H4 (cell line): ENCODE data around the gene CTTN. TPM values are rescaled to one million over a fixed set of nuclear protein-coding genes. Genes with fewer than 3 reads are reported as not detected.

Source experiments
- DNase-seq: peaks from one replicate; pipeline ENCODE4 v3.0.0-alpha.2; 2015; ENCODE audit warnings: low spot score
- total RNA-seq: library from RNA; depleted of rRNA; stranded (reverse); fragments of >200 nt; shearing (Covaris generic); gene quantifications from 2 replicates; pipeline ENCODE4 v1.2.3, GENCODE V29; 2014; rRNA removed

The CTTN gene
- total RNA-seq, result 118 and 177 TPM in 2 replicates

GRCh38 chr11:70397983-70398833 lies at the start of gene CTTN:
Gene CTTN (plus strand): TSS chr11:70398529. CDS start chr11:70407298, 8,769 bp downstream.
- peak; percentile 61 for DNase-seq

DNA sequence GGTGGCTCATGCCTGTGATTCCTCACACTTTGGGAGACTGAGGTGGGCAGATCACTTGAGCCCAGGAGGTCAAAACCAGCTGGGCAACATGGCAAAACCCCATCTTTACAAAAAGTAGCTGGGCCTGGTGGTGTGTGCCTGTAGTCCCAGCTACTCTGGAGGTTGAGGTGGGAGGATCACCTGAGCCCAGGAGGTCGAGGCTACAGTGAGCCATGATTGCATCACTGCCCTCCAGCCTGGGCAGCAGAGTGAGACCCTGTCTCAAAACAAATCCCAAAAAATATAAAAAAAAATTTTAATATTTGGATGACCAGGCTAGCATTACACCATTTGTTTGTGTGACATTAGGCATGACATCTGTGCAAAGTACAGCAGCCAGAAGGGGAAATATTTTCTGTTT lies 49.7 kb upstream of the CTTN start:
- DNase-seq, result no peak

DNA sequence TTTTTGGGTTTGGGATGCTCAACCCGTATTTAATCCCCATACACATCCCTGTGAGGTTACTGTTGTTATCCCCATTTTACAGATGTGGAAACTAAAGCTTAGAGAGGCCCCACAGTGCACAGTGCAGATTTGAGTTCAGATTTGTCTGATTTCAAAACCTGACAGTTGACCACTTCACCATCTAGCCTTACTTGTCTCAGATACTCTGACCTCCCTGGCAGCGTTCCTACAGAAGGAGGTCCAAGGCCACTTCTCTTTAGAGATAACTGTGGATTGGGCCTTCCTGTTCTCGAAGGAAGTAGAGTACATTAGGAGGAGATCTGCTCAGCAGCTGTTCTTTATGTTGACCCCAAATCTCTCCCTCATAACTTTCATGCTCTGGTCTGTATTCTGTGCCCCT lies 46.7 kb upstream of the CTTN start:
- DNase-seq, result no peak

- no peak for DNase-seq
Measured at GRCh38 chr11:70352100-70352499, 46.2 kb upstream of the CTTN start.

- no peak for DNase-seq
Measured at GRCh38 chr11:70352601-70353000, 45.7 kb upstream of the CTTN start.

DNA sequence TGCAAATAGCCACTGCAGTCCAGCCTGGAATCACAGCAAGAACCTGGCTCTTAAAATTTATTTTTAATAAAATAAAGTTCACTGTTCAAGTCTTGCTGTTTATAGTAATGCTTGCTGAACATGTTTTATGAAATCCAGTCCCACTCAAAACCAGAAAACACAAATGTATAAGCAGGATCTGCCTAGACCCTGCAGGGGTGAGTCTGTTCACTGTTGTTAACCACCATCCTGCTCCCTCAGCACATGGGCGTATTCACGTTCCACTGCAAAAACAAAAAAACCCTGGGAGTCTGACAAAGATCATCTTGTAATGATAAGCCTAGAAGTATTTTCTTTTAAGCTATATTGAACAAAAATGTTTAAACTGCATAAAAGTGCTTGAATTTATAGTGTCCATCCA lies 45.0 kb upstream of the CTTN start:
- DNase-seq, result no peak

DNA sequence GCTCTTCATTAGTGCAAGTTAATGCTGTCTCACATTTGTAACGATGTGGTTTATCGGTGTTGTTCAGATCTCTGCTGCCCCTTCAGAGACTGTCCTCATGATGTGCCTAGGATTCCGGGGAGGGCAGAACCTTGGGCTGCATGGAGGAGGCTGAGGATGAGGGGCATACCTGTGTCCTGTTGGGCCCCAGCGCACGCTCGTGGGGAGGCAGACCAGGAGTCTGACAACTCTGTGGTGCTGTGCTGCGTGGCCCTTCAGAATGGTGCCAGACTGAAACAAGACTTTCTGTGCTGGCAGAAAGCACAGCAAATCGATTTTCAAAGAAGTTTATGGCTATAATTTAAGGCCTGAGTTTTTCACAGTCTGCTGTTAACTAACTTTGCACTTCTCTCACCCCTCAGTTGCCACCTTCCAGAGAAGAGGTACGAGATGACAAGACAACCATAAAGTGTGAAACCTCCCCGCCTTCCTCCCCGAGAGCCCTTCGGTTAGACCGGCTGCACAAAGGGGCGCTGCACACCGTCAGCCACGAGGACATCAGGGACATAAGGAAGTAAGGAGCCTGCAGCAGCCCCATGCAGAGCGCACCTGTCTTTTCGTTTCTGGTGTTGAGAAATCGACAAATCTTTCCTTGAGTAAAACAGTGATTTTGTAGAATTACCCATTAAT lies 44.3 kb upstream of the CTTN start:
- DNase-seq, result no peak

- DNase-seq, result no peak
Measured at GRCh38 chr11:70354629-70355028, 43.7 kb upstream of the CTTN start.

GRCh38 chr11:70358753-70359152 lies 39.6 kb upstream of the CTTN start:
- DNase-seq, result no peak

- no peak for DNase-seq
Measured at GRCh38 chr11:70359451-70360205, 38.7 kb upstream of the CTTN start.

GRCh38 chr11:70360211-70360610 lies 38.1 kb upstream of the CTTN start:
- DNase-seq, result no peak

DNA sequence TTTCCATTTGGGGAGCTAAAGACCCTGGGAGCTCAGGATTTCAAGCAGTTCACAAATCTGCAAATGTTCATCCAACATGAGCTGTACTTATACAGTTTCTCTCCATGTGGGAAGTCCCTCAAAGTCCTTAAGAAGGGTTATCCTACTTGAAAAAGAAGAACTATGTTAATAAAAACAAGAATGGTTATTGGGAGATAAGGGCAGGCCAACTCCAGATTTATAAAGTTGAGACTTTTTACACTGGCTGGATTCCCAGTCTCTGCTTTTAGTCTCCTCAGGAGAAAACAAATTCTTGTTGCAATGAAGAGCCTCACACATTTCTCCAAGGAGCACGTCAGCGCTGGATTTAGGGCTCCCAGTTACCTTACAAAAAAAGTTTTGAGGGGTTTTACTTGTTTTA lies 34.2 kb upstream of the CTTN start:
- no peak for DNase-seq

GRCh38 chr11:70364745-70365543 lies 33.4 kb upstream of the CTTN start:
- DNase-seq, result no peak

DNA sequence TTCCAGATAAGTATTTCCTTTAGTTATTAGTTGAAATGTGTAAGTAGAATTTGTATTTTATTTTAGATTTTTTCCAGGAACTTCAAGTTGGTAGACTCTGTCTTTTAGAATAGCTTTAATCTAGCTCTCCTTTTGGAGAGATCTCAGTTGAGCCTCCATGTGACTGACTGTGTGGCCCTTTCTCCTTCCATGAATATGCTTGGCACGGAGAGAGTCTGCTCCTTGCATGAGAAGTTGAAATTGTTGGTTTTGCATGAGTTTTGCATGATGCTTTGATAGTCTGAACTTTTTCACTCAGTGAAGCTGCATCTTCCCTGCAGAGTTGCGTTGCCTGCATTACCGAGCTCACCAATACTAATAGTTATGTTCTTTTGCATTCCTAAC lies 32.8 kb upstream of the CTTN start:
- no peak for DNase-seq

DNA sequence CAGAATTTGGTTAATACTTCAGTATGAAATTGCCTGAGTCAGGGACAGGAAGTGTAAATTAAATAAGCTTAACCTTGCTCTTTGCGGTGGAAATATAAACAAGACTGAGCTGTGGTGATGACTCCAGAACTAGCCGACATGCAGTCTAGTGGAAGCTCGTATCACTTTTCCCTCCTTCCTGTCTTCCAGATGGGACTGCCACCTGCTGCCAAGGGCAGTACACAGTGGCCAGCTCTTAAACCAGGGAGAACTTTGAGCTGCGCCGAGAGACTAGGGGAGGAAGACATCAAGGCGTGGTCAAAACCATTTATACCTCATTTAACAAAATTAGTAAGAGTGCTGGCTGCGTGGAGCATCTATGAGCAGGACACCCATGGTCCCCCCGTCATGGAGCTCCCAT lies 31.3 kb upstream of the CTTN start:
- DNase-seq, result peak; percentile 76

DNA sequence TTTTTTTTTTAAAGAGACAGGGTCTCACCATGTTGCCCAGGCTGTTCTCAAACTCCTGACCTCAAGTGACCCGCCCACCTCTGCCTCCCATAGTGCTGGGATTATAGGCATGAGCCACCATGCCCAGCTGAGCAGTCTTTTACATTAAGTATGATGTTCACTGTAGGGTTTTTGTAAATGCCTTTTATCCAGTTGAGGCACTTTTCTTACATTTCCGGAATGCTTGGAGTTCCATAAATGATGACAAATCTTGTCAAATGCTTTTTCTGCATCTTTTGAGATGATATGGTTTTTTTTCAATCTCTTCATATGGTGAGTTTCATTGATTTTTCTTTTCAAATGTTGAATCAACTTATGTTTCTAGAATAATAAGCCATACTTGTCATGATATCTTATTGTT lies 29.4 kb upstream of the CTTN start:
- DNase-seq, result no peak

GRCh38 chr11:70371241-70371640 lies 27.1 kb upstream of the CTTN start:
- peak; percentile 14 for DNase-seq

DNA sequence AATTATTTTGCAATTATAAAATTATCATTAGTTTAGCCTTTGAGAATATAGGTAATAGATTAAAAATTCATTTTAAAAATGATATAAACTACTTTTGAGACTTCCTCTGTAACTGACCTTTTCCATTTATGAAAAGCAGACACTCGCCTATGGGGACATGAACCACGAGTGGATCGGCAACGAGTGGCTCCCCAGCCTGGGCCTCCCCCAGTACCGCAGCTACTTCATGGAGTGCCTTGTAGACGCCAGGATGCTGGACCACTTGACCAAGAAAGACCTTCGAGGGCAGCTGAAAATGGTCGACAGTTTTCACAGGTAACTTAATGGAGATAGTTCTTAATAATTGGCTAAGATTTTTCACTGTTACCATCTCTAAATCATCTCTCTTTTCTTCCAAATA lies 26.3 kb upstream of the CTTN start:
- DNase-seq, result no peak

DNA sequence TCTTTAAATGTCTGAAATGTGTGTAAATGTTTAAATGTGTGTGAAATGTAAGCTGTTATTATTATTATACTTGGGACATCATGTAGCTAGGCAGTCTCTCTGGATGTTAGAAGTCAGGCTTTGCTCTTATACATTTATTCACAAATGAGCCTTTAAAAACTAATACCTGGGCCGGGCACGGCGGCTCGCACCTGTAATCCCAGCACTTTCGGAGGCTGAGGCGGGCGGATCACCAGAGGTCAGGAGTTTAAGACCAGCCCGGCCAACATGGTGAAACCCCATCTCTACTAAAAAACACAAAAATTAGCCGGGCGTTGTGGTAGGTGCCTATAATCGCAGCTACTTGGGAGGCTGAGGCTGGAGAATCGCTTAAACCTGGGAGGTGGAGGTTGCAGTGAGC lies 21.7 kb upstream of the CTTN start:
- DNase-seq, result no peak

DNA sequence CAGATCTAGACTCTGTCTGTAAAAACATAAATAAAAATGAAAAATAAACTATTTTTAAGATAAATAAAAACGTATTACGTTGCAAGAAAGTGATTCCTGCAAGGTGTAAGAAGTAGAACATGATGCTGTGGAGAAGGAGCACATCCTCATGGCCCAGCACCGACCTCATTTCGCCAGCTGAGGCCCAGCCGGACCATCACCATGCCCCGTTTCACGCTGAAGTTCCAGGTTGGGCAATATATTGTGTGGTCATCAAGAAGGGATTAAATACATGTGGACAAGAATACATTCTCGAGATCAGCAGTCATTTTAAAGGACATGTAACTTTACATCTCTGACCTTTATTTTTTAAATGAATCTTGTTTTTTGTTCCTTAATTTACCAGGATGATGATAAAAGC lies 20.7 kb upstream of the CTTN start:
- no peak for DNase-seq

DNA sequence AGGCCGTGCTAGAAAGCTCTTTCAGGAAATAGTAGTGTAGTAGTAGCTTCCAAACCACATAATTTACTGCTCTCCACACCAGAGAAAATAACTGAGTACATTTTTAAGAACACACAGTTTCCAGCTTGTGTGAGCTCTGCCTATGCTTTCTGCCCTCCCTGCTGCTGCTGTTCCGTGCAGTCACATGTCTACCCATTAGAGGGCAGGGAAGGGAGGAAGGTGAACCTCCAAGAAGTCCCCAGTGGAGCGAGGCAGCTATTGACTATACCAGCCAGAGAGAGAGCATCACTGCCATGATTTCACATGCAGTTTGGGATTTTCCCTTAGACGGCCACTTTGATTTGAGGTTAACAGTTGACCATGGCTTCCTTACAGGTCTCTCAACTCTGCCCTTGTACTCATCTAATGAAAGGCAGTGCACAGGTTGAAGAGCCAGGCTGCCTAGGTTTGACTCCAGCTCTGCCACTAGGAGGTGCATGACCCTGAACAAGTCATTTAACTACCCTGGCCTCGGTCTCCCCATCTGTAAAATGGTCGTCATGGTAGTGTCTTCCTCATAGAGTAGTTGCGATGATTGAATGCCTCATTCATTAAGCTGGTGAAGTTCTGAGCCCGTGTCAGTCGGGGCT lies 19.7 kb upstream of the CTTN start:
- DNase-seq, result no peak
